Activated T-cell treated with anti-CD3 and anti-CD28 coated beads, Interleukin-2, amount 50 U/mL, for 24 hours (primary cell): Measurements from ENCODE around the gene PSMG3.

ENCODE experiments used
- DNase-seq: peaks from one replicate; pipeline ENCODE4 v3.0.0-alpha.2; 2020
- H3K27ac Mint-ChIP-seq: 2 replicates; pipeline ENCODE4 v1.8.0; 2020; ENCODE audit warnings: mild to moderate bottlenecking, mixed read lengths
- H3K27me3 Mint-ChIP-seq: 2 replicates; pipeline ENCODE4 v1.8.0; 2020; ENCODE audit warnings: mixed read lengths
- H3K36me3 Mint-ChIP-seq: 2 replicates; pipeline ENCODE4 v1.8.0; 2020; ENCODE audit warnings: low read depth, mixed read lengths
- H3K4me1 Mint-ChIP-seq: 2 replicates; pipeline ENCODE4 v1.8.0; 2020; ENCODE audit warnings: low read depth, mixed read lengths
- H3K4me3 Mint-ChIP-seq: 2 replicates; pipeline ENCODE4 v1.8.0; 2020; ENCODE audit warnings: mild to moderate bottlenecking, moderate library complexity, mixed read lengths
- H3K9me3 Mint-ChIP-seq: 2 replicates; pipeline ENCODE4 v1.8.0; 2020; ENCODE audit warnings: mixed read lengths

Gene PSMG3

DNA sequence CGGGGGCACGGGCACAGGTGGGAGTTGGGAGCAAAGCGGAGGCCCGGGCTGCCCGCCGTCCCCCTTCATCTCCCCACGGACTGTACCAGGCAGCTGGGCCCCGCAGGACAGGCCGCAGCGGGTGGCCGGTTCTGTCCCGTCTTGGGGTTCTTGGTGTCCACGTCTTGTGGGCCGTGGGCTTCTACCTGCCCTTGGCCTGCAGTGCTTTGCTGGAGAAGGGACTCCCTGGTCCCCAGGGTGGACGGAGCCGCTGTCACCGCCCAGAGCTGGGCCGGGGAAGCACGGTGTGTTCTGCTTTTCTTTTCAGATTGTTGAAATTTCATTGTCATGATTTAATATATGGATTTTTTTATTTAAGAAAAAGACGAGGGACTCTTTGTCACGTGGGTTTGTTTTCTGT, 27.5 kb downstream of the PSMG3 start:
- no peak for DNase-seq
- Mint-ChIP-seq H3K36me3 (peaks cover 45% of the 10 kb centered on the region), H3K27me3 (no peaks in the 10 kb centered on the region), H3K9me3 (no peaks in the 10 kb centered on the region), H3K4me1 (peaks cover 2% of the 10 kb centered on the region), H3K27ac (no peak overlapping the region), H3K4me3 (no peak overlapping the region)

DNA sequence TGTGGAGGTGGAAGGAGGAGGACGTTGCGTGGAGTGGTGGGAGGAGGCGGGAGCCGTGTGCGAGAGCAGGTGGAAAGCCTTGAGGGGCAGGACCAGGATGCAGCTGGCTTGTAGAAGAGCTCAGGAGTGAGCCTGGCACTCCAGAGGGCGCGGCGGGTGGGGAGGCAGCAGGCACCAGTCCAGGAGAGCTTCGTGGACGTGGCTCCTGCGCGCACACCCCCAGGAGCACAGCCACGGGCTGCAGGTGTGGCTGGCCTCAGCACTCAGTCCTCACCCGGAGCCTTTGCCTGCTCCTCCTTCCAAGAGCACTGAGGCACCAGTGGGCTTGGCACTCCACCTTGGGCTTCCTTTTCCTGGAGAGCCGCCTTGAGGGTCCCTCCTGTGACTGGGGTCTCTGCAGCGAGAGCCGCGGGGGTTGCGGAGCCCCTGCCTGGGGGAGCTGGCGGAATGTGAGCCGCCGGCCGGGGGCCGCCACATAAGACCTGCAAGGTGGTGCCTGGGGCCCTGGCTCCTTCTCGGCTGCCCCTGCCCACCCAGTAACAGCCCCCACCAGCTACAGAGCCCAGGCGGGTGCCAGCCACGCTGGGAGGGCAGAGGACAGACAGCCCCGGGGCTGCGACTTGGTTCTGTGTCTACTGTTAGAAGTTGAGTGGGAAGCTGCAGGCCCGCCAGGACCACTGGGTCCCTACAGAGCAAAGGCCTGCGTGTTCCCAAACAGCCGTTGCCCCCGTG, 28.2 kb downstream of the PSMG3 start:
- H3K27ac Mint-ChIP-seq, result no peak overlapping the region
- peaks cover 49% of the 10 kb centered on the region for H3K36me3 Mint-ChIP-seq
- peaks cover 4% of the 10 kb centered on the region for H3K4me1 Mint-ChIP-seq

DNA sequence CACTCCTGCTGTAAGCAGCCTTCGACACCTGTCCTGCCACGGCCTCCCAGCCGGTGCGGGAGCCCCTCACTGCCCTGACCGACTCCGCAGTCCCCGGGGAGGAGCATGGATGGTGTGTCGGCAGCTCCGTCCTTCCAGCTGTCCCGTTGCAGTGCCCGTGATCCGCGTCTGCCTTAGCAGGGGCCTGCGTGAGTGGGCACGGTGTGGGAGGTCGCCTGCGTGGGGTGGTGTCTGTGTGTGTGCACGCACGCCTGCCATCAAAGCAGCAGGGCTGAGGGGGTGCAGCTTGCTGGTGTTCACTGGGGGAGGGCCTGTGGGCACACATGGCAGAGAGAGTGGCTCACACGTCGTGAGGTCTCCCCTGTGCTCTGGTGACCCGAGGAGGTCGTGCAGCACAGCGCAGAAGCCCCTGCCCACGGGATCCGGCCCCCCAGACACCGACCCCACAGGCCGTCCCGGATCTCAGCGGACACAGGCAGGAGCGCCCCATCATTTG, 29.0 kb downstream of the PSMG3 start:
- no peaks in the 10 kb centered on the region for H3K27me3 Mint-ChIP-seq
- H3K36me3 Mint-ChIP-seq, result peaks cover 55% of the 10 kb centered on the region
- DNase-seq, result no peak
- H3K9me3 Mint-ChIP-seq, result no peaks in the 10 kb centered on the region
- no peak overlapping the region for H3K27ac Mint-ChIP-seq
- peaks cover 10% of the 10 kb centered on the region for H3K4me1 Mint-ChIP-seq
- no peak overlapping the region for H3K4me3 Mint-ChIP-seq

More for the DNA sequence above, 28.2 kb downstream of the PSMG3 start:
- no peaks in the 10 kb centered on the region for H3K27me3 Mint-ChIP-seq
- DNase-seq, result no peak
- H3K4me3 Mint-ChIP-seq, result no peak overlapping the region
- no peaks in the 10 kb centered on the region for H3K9me3 Mint-ChIP-seq

DNA sequence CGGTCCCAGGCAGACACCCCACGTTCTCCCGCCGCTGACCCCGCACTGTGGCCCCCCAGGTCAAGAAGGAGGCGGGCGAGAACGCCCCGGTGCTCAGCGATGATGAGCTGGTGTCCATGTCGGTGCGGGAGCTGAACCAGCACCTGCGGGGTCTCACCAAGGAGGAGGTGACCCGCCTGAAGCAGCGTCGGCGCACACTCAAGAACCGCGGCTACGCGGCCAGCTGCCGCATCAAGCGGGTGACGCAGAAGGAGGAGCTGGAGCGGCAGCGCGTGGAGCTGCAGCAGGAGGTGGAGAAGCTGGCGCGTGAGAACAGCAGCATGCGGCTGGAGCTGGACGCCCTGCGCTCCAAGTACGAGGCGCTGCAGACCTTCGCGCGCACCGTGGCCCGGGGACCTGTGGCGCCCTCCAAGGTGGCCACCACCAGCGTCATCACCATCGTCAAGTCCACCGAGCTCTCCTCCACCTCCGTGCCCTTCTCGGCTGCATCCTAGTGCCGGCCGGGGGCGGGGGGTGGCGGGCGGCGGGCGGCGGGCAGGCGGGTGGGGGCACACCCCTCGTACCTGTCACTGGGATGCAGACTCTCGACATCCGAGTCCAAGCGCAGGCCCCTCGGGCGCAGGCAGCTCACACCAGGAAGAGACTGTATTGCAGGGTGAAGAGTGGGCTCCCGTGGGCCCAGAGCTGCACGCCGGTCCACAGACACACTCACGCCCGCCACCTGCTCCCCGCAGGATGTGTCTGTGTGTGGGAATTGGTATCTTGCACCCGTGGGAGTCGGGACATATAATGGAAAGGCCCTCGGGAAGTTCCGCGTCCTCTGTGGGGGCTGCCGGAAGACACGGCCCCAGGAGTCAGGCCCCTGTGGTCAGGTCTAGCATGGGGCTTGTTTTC, 29.7 kb downstream of the PSMG3 start:
- Mint-ChIP-seq H3K9me3 (no peaks in the 10 kb centered on the region), H3K27me3 (no peaks in the 10 kb centered on the region), H3K4me3 (no peak overlapping the region), H3K27ac (no peak overlapping the region), H3K36me3 (peaks cover 62% of the 10 kb centered on the region), H3K4me1 (peaks cover 11% of the 10 kb centered on the region)
- no peak for DNase-seq

DNA sequence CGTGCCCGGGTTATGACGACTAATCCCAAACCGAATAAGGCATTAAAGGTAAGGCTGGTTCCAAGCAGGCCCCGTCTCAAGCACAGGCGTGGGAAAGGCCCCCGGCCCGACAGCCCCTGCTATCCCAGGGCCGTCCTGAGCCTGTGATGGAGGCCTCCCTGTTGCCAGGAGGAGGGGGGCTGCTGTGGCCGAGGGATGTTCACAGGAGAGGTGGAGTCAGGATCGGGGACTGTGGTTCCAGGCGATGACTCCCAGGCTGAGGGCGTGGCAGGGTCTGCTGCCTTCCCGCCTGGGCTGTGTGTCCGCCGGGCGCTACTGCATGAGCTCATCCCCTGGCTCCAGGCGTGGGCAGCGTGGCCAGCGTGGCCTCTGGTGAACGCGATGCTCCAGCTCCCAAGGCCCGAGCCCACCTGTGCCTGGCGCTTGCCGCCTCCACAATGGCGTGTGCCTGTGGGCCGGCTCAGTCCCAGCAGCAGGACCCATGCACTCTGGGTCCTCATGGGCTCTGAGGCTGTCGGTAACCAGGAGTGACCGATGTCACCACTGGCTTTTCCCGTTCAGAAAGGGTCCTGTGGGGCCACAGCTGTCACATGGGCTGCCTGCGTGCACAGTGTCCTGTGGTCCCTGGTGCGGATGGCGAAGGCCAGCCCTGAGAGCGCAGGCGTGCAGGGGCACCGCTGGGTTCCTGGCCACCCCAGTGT, 30.5 kb downstream of the PSMG3 start:
- Mint-ChIP-seq H3K4me3 (no peak overlapping the region), H3K27me3 (no peaks in the 10 kb centered on the region), H3K4me1 (peaks cover 16% of the 10 kb centered on the region), H3K27ac (no peak overlapping the region), H3K36me3 (peaks cover 65% of the 10 kb centered on the region), H3K9me3 (no peaks in the 10 kb centered on the region)
- DNase-seq, result no peak

DNA sequence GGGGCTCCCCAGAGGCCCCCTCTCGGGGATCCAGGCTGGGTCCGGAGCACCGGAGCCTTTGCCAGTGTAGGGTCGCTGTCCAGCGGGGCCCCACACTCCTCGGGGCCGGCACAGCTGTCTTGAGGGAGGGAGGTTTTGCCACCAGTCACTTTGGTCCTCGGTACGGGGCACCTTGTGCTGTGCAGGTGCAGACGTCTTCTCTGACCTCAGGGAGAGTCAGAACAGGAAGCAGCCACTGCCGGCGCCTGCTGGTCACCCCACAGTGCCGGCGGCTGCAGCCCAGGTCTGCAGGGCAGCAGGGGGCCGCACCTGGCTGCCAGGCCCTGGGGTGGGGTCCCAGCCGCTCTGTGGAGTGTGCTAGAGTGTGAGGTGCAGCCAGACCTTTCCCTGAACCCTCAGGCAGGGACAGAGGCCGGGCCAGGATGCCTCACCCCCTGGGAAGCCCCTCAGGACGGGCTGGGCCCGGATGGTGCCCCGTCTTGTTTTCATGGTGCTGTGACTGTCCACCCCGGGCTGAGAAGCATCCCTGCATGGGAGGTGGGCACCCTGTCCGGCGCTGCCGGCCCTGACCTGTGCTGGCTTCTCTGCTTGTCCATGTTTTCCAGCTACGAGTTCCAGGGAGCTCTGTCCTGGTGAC, 31.2 kb downstream of the PSMG3 start:
- no peaks in the 10 kb centered on the region for H3K27me3 Mint-ChIP-seq
- H3K4me3 Mint-ChIP-seq, result no peak overlapping the region
- H3K27ac Mint-ChIP-seq, result no peak overlapping the region
- peaks cover 68% of the 10 kb centered on the region for H3K36me3 Mint-ChIP-seq
- H3K4me1 Mint-ChIP-seq, result peaks cover 22% of the 10 kb centered on the region
- no peak for DNase-seq
- H3K9me3 Mint-ChIP-seq, result no peaks in the 10 kb centered on the region

DNA sequence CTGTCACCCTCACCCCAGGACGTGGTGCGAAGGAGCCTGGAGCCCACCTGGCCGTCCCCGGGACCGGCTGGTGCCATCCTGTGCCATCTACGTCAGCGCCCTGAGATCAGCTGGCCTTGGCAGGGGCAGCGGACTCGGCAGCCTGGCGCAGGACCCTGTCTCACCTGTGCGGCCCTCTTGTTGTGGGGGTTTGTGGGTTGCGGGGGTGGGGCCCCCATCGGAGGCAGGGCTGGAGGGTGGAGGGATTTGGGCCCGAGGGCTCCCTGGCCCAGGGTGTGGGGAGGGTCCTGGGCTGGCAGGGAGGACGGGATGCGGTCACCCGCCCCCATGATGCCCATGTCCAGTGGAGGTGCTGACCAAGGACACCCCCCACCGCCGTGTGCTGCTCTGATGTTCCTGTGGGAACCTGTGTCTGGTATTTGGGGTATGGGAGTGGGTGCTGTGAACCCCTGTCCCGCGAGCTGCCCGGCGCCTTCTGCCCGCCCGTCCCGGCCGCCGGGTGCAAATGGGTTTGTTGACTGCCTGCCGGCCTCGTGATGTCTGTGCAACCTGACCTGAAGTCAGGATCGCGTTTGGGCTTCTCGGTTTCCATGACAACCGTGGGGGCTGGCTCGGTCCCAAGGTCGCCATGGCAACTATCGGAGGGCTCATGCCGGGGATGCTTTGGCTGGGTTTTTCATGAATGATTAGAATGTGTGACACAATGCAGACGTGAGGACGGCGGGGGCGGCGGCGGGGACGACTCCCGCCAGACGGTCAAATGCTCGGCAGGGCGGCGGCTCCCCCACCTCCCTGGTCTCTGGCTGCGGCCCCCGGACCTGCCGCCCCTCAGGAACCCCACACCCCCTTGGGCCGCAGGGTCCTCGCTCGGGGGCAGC, 32.1 kb downstream of the PSMG3 start:
- H3K36me3 Mint-ChIP-seq, result peaks cover 71% of the 10 kb centered on the region
- H3K9me3 Mint-ChIP-seq, result no peaks in the 10 kb centered on the region
- H3K4me1 Mint-ChIP-seq, result peaks cover 31% of the 10 kb centered on the region
- DNase-seq, result no peak
- peak overlapping the region; percentile 80 for H3K27ac Mint-ChIP-seq
- H3K4me3 Mint-ChIP-seq, result no peak overlapping the region
- H3K27me3 Mint-ChIP-seq, result no peaks in the 10 kb centered on the region

DNA sequence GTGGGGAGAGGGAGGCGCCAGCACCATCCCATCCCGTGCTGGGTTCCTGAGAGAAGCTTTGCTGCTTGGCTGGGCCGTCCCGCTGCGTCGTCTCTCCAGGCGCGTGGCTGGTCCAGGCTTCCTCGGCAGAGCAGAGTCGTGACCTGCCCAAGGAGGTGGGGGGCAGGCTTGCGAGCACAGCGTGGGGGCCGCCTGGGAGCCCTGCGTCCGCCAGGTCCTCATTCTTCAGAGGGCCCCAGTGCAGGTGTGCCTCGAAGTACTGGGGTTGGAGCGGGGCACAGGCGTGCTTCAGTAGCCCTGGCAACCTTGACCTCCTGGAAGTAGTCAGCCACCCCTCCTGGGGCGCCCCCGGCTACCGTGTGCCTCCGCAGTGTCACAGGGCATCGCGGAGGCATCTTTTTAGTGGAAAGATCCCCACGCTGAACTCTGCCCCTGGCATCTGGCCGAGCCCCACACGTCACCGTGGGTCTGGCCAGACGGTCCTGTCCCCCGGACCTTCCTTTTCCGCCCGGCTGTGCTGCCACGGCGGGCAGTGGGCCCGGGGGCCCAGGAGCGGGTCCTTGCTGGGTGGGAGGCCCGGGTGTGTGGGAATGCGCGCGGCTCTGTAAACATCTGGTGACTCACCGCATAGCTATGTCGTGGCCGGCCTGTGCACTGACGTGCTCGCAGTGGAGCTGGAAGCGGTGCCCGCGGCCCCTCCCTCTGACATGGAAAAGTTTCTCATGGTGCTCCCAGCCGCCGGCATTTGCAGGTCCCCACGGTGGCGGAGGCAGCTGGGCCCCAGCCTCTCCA, 32.9 kb downstream of the PSMG3 start:
- no peaks in the 10 kb centered on the region for H3K27me3 Mint-ChIP-seq
- peak overlapping the region; percentile 33 for H3K27ac Mint-ChIP-seq
- H3K4me3 Mint-ChIP-seq, result no peak overlapping the region
- no peaks in the 10 kb centered on the region for H3K9me3 Mint-ChIP-seq
- H3K36me3 Mint-ChIP-seq, result peaks cover 72% of the 10 kb centered on the region
- peaks cover 39% of the 10 kb centered on the region for H3K4me1 Mint-ChIP-seq
- no peak for DNase-seq

DNA sequence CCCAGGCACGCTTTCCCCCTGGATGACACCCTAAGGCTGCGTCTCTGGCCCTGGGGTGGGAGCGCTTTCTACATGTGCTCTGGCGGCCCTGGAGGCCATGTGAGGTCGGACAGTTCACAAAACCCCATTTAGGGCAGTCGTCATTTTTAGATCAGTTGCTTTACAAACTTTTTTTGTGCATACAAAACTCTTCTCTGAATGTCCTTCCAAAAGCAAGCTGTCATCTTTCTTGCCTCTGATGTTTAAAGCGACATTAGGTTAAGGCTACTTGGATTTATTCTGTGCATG, 33.4 kb downstream of the PSMG3 start:
- Mint-ChIP-seq H3K4me1 (peaks cover 44% of the 10 kb centered on the region), H3K4me3 (no peak overlapping the region), H3K27ac (peak overlapping the region; percentile 33), H3K27me3 (no peaks in the 10 kb centered on the region), H3K36me3 (peaks cover 74% of the 10 kb centered on the region), H3K9me3 (no peaks in the 10 kb centered on the region)
- DNase-seq, result no peak

DNA sequence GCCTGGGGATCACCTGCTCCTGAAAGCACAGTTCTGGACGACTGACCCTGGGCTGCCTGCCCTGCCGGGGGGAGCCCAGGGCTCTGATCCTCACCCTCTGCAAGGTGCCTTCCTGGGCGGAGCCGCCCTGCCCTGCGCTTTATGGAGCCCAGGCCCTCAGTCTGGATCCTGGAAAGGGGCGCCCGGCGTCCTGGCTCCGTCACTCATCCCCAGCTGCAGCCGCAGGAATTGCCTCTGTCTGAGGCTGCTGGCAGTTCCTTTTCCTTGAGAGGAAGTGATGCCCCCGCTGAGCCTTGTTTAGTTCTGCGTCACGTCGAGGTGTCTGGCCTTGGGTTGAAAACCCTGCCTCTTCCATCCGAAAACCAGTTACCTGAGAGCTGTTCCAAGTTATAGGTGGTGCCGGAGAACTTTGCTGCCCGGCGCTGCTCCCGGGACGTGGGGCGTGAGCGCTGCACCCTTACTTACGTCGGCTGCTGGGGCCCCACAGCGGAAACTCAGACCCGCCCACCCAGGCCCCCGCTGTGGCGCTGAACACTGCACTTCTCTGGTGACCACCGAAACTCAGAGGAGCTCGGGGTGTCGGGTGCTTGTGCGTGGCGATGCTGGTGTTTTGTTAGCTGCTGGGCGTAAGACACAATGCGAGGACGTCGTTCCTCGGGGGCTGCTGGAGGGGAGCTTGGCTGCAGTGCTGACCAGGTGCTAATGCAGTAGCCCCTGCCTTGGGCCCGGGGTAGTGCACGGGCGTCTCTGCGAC, 34.0 kb downstream of the PSMG3 start:
- Mint-ChIP-seq H3K27ac (no peak overlapping the region), H3K4me1 (peaks cover 44% of the 10 kb centered on the region), H3K36me3 (peaks cover 69% of the 10 kb centered on the region), H3K27me3 (no peaks in the 10 kb centered on the region), H3K4me3 (no peak overlapping the region), H3K9me3 (no peaks in the 10 kb centered on the region)
- no peak for DNase-seq

DNA sequence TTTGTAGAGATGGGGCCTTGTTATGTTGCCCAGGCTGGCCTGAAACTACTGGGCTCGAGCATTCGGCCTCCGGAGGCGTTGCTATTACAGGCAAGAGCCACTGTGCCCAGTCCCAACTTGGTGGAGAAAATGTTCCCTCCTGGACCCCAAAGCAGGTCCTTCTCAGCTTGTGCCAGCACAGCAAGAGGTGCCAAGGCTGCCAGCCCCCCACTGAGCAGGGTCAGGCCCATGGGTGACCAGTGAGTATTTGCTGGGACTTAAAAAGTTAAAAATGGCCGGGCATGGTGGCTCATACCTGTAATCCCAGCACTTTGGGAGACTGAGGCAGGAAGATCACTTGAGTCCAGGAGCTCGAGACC, 34.8 kb downstream of the PSMG3 start:
- H3K4me1 Mint-ChIP-seq, result peaks cover 45% of the 10 kb centered on the region
- peaks cover 63% of the 10 kb centered on the region for H3K36me3 Mint-ChIP-seq
- DNase-seq, result no peak
- no peak overlapping the region for H3K27ac Mint-ChIP-seq
- no peaks in the 10 kb centered on the region for H3K27me3 Mint-ChIP-seq
- H3K9me3 Mint-ChIP-seq, result no peaks in the 10 kb centered on the region
- no peak overlapping the region for H3K4me3 Mint-ChIP-seq

DNA sequence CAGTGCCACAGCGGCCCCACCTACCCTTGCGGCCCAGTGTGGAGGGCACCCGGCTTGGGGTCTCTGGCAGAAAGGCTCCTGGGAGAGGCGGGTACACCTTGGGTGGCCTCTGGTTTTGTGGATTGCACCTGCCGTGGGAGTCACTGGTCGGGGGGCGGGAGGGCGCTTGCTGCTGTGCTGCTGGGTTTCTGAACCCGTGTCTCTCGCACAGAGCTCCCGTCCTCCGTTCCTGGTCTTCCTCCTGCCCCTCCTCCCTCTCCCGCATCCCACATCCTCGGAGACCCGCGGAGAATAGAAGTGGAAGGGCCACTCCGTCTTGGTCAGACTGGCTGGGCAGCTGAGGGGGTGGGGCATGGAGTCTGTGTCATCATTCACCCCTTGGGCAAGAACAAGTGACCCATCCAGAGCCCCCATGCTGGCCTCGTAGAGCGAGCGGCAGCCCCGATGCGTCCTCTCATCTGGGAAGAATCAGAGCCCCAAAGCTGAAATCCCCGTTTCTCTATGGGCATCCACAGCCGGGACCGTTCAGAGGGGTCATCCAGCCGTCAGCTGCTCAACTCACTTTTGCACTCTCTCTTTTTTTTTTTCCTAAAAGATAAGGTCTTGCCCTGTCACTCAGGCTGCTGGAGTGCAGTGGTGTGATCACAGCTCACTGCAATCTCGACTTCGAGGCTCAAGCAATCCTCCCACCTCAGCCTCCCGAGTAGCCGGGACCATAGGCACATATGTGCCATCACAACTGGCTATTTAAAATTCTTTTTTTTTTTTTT, 35.3 kb downstream of the PSMG3 start:
- no peak overlapping the region for H3K4me3 Mint-ChIP-seq
- no peaks in the 10 kb centered on the region for H3K27me3 Mint-ChIP-seq
- no peaks in the 10 kb centered on the region for H3K9me3 Mint-ChIP-seq
- peaks cover 58% of the 10 kb centered on the region for H3K36me3 Mint-ChIP-seq
- peaks cover 47% of the 10 kb centered on the region for H3K4me1 Mint-ChIP-seq
- peak overlapping the region; percentile 94 for H3K27ac Mint-ChIP-seq
- DNase-seq, result no peak
